ENCODE results near the gene ARNT2.

ARNT2 gene

DNA sequence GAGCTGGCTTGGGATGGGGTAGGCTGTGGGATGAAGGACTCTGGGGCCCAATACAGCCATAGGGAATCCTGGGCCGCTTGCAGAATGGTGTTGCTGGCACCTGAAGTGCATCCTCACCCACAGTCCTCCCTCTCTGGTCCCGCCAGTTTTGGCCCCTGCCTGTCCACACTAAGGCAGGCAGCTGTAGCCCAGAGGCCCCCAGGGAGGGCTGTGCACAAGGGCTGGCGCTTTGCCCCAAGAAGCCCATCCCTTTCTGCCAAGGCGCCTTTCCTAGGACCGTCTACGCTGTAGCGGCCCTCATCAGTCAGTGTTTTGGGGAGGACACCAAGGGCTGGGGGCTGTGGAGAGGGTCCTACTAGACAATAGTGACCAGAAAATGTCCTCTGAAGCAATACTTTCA is 174.7 kb downstream of the ARNT2 start:
- ATAC-seq (ENCODE audit: low read depth): no peak
- peaks cover 2% of the 10 kb centered on the region for H3K4me1 Mint-ChIP-seq

DNA sequence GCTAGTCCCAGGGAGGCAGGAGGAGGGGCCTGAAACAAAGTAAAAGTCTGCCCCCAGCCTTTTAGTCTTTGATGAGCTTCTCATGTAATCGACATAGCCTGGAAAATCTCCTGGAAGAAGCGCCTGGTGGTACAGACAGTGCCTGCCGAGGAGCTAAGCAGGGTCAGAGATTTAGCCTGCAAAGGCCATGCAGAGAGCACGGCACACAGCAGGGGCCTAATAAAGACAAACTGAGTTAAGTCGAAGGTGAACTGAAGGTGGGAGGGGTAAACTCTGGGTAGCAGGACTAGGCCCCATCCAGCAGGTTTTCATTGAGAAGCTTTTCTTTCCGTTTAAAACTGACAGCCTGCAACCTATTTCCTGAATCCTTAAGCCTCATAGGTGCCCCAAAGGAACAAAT is 175.4 kb downstream of the ARNT2 start:
- Mint-ChIP-seq H3K36me3 (no peaks in the 10 kb centered on the region), H3K27me3 (peaks cover 10% of the 10 kb centered on the region), H3K27ac (no peak overlapping the region), H3K9me3 (no peaks in the 10 kb centered on the region), H3K4me3 (no peak overlapping the region), H3K4me1 (peaks cover 2% of the 10 kb centered on the region)
- DNase-seq (ENCODE audit: low spot score in 2 of 2) (no peak), ATAC-seq (ENCODE audit: low read depth) (no peak)

More for the DNA sequence above, 174.7 kb downstream of the ARNT2 start:
- Mint-ChIP-seq H3K27ac (no peak overlapping the region), H3K27me3 (peaks cover 7% of the 10 kb centered on the region), H3K36me3 (no peaks in the 10 kb centered on the region), H3K9me3 (no peaks in the 10 kb centered on the region), H3K4me3 (no peak overlapping the region)
- no peak for DNase-seq (ENCODE audit: low spot score in 2 of 2)

- DNase-seq (ENCODE audit: low spot score in 2 of 2) (no peak), ATAC-seq (ENCODE audit: low read depth) (no peak)
- Mint-ChIP-seq H3K27me3 (peaks cover 10% of the 10 kb centered on the region), H3K36me3 (no peaks in the 10 kb centered on the region), H3K4me1 (peaks cover 2% of the 10 kb centered on the region), H3K9me3 (no peaks in the 10 kb centered on the region), H3K4me3 (no peak overlapping the region), H3K27ac (no peak overlapping the region)
Observed at GRCh38 chr15:80580106-80580505, 175.9 kb downstream of the ARNT2 start.

DNA sequence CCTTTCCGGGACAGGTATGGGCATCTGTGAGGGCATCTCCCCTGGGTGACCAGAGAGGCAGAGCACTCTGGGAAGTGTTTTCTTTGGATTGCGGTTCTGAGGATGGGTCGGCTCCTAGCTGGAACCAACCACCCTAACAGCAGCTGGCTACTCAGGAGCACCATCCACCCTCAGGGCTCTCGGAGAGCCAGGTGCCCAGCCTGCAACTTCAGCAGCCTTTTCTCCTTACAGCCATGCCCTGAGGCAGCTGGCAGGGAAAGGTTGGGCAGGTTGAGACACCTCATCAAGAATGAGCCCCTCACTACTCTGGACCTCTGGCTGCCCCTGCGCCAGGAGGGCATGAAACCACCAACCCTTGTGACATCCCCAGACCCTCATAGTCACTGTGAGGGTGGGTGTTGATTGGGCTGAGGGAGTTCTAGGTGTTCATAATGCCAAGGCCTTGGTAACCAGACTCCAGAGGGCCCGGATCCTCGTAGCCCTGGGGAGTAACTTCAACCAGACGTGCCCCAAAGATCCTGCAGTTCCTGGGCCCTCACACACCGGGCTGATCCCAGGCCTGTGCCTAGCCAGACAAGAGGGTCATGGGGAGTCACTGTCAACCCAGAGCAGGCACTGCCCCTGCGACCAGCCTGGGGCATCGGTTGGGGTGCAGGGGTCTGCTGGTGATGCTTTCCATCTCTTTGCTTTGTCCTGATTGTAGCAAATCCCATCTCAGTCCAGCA is 176.5 kb downstream of the ARNT2 start:
- no peak for DNase-seq (ENCODE audit: low spot score in 2 of 2)
- peaks cover 10% of the 10 kb centered on the region for H3K27me3 Mint-ChIP-seq
- H3K36me3 Mint-ChIP-seq: no peaks in the 10 kb centered on the region
- no peak overlapping the region for H3K27ac Mint-ChIP-seq
- peaks cover 2% of the 10 kb centered on the region for H3K4me1 Mint-ChIP-seq
- no peak overlapping the region for H3K4me3 Mint-ChIP-seq
- no peaks in the 10 kb centered on the region for H3K9me3 Mint-ChIP-seq
- no peak for ATAC-seq (ENCODE audit: low read depth)

DNA sequence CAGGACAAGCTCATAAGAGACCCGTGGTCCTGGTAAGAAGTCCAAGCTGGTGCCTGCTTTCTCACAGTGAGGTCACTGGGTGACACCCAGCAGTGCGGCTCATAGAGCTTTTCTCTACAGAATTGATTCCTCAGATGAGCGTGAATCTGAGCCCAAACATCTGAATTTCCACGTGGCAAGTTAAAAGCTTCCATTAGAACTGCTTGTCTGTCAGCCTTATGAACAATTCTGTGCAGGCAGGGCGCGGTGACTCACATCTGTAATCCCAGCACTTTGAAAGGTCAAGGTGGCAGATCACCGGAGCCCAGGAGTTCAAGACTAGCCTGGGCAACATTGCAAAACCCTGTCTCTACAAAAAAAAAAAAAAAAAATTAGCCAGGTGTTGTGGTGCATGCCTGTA is 177.8 kb downstream of the ARNT2 start:
- Mint-ChIP-seq H3K9me3 (no peaks in the 10 kb centered on the region), H3K27me3 (peaks cover 9% of the 10 kb centered on the region), H3K4me3 (no peak overlapping the region), H3K27ac (no peak overlapping the region), H3K36me3 (no peaks in the 10 kb centered on the region), H3K4me1 (peaks cover 2% of the 10 kb centered on the region)
- no peak for DNase-seq (ENCODE audit: low spot score in 2 of 2)
- ATAC-seq (ENCODE audit: low read depth): no peak

- H3K36me3 Mint-ChIP-seq: no peaks in the 10 kb centered on the region
- H3K4me3 Mint-ChIP-seq: no peak overlapping the region
- ATAC-seq (ENCODE audit: low read depth) (no peak), DNase-seq (ENCODE audit: low spot score in 2 of 2) (no peak)
- H3K9me3 Mint-ChIP-seq: no peaks in the 10 kb centered on the region
- peaks cover 2% of the 10 kb centered on the region for H3K4me1 Mint-ChIP-seq
- H3K27ac Mint-ChIP-seq: no peak overlapping the region
- H3K27me3 Mint-ChIP-seq: peaks cover 10% of the 10 kb centered on the region
Observed at GRCh38 chr15:80582816-80583423, 178.7 kb downstream of the ARNT2 start.

DNA sequence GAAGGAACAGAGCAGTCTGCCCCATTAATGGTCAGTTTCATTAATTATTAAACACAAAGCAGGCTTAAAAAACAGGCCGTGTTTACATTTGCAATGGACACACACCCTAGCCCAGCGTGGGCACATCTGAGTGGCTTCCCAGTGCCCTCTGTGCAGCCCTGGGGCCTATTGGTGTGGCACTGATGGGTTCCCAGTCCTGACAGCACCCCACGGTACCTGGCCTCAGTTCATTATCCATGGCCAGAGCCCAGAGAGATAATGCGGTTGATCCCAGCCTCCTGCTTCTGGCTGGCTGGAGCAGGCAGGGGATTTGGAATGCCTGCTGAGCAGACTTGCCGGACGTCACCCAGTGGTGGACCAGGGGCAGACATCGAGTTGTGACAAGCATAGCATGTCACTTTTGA is 180.4 kb downstream of the ARNT2 start:
- H3K36me3 Mint-ChIP-seq: no peaks in the 10 kb centered on the region
- no peak for DNase-seq (ENCODE audit: low spot score in 2 of 2)
- no peak for ATAC-seq (ENCODE audit: low read depth)
- H3K4me1 Mint-ChIP-seq: peaks cover 2% of the 10 kb centered on the region
- H3K27me3 Mint-ChIP-seq: peaks cover 12% of the 10 kb centered on the region
- H3K4me3 Mint-ChIP-seq: no peak overlapping the region
- no peaks in the 10 kb centered on the region for H3K9me3 Mint-ChIP-seq
- no peak overlapping the region for H3K27ac Mint-ChIP-seq

GRCh38 chr15:80584973-80585525 is 180.9 kb downstream of the ARNT2 start:
- no peak overlapping the region for H3K27ac Mint-ChIP-seq
- no peak overlapping the region for H3K4me3 Mint-ChIP-seq
- H3K36me3 Mint-ChIP-seq: no peaks in the 10 kb centered on the region
- DNase-seq (ENCODE audit: low spot score in 2 of 2) (no peak), ATAC-seq (ENCODE audit: low read depth) (no peak)
- H3K27me3 Mint-ChIP-seq: peaks cover 12% of the 10 kb centered on the region
- H3K4me1 Mint-ChIP-seq: no peaks in the 10 kb centered on the region
- no peaks in the 10 kb centered on the region for H3K9me3 Mint-ChIP-seq

- Mint-ChIP-seq H3K4me1 (no peaks in the 10 kb centered on the region), H3K36me3 (no peaks in the 10 kb centered on the region), H3K9me3 (no peaks in the 10 kb centered on the region), H3K27ac (no peak overlapping the region), H3K27me3 (peaks cover 12% of the 10 kb centered on the region), H3K4me3 (no peak overlapping the region)
- DNase-seq (ENCODE audit: low spot score in 2 of 2) (no peak), ATAC-seq (ENCODE audit: low read depth) (no peak)
Observed at GRCh38 chr15:80585544-80586018, 181.4 kb downstream of the ARNT2 start.

- H3K27ac Mint-ChIP-seq: no peak overlapping the region
- ATAC-seq (ENCODE audit: low read depth) (no peak), DNase-seq (ENCODE audit: low spot score in 2 of 2) (no peak)
- no peaks in the 10 kb centered on the region for H3K36me3 Mint-ChIP-seq
- H3K4me3 Mint-ChIP-seq: no peak overlapping the region
- H3K4me1 Mint-ChIP-seq: no peaks in the 10 kb centered on the region
- H3K9me3 Mint-ChIP-seq: no peaks in the 10 kb centered on the region
- H3K27me3 Mint-ChIP-seq: peaks cover 12% of the 10 kb centered on the region
Observed at GRCh38 chr15:80586161-80586560, 182.0 kb downstream of the ARNT2 start.

DNA sequence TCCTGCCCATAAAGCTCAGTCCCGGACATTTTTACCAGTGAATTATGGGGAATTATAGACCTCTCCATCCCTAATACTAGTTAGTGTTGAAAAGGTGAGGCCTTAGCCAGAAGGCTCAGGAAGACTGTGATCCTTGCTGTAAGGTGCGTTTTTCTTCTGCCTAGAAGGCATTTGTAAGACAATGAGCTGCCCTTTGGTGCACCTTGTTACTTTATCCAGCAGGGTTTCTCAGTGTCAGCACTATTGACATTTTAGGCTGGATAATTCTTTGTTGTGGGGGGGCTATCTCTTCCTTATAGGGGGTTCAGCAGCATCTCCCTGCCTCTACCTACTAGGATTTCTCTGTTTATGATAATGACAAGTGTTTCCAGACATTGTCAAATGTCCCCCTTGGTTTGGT is 182.8 kb downstream of the ARNT2 start:
- DNase-seq (ENCODE audit: low spot score in 2 of 2) (no peak), ATAC-seq (ENCODE audit: low read depth) (no peak)
- Mint-ChIP-seq H3K36me3 (no peaks in the 10 kb centered on the region), H3K9me3 (no peaks in the 10 kb centered on the region), H3K4me1 (no peaks in the 10 kb centered on the region), H3K4me3 (no peak overlapping the region), H3K27ac (no peak overlapping the region), H3K27me3 (peaks cover 10% of the 10 kb centered on the region)

DNA sequence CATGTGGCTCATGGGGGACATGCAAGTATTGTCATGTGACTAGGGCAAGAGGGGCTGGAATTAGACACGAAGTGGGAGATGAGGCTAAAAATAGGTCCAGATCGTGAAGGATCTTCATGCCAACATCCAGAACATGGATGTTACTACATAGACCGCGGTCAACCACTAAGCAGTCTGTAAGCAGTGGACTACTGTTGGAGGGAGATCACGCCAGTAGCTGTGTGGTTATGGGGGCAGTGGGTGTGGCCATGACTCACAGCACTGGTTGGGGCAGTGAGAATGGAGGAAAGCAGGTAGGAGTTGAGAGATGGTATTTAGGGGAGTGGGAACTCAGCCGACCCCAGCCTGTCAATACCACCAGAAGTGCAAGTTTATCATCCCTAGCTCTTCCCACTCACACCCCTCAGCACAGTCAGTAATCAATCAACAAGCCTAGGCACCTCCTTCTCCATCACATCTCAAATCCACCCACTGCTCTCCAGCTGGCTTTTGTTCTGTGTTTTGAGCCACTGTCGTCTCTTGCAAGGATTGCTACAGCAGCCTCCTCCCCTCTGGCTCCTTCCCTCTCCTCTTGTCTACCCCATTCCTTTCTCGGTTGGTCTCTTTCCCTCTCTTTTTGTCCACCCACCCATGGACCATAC is 183.8 kb downstream of the ARNT2 start:
- ATAC-seq (ENCODE audit: low read depth): no peak
- Mint-ChIP-seq H3K27me3 (peaks cover 10% of the 10 kb centered on the region), H3K27ac (no peak overlapping the region), H3K4me1 (no peaks in the 10 kb centered on the region), H3K9me3 (no peaks in the 10 kb centered on the region), H3K4me3 (no peak overlapping the region), H3K36me3 (no peaks in the 10 kb centered on the region)
- no peak for DNase-seq (ENCODE audit: low spot score in 2 of 2)

- DNase-seq (ENCODE audit: low spot score in 2 of 2): no peak
- no peaks in the 10 kb centered on the region for H3K9me3 Mint-ChIP-seq
- no peak overlapping the region for H3K4me3 Mint-ChIP-seq
- H3K27me3 Mint-ChIP-seq: peaks cover 9% of the 10 kb centered on the region
- no peak overlapping the region for H3K27ac Mint-ChIP-seq
- no peaks in the 10 kb centered on the region for H3K36me3 Mint-ChIP-seq
- ATAC-seq (ENCODE audit: low read depth): no peak
- no peaks in the 10 kb centered on the region for H3K4me1 Mint-ChIP-seq
Observed at GRCh38 chr15:80588801-80589200, 184.6 kb downstream of the ARNT2 start.

DNA sequence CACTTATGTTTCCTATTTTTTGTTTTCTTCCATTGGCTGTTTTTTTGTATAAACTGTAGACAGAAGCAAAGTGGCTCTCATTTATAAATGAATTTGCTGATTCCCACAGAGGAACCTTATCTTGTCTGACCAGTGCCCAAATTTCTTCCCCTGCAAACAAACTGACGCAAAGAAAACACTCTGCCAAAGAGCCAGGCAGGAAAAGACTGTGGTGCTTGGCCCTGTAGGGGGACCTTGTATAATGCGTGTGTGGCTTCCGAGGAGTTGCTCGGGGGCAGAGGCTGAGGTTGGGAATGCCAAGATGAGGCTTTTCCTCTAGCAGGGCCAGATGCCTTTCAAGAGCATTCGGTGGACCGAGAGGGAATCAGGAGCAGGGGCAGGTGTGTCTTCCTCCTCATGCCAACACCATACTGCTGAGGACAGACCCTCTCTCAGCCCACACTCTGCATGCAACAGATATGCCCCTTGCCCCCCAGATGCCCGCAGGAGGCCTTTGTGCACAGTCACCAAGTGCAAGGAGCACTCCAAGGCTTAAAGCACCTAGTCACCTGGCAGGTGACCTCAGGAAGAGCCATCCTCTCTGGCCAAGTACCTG is 186.7 kb downstream of the ARNT2 start:
- no peaks in the 10 kb centered on the region for H3K9me3 Mint-ChIP-seq
- DNase-seq (ENCODE audit: low spot score in 2 of 2): no peak

More for the DNA sequence above, 186.7 kb downstream of the ARNT2 start:
- Mint-ChIP-seq H3K4me1 (no peaks in the 10 kb centered on the region), H3K36me3 (no peaks in the 10 kb centered on the region), H3K27ac (no peak overlapping the region), H3K4me3 (no peak overlapping the region), H3K27me3 (peaks cover 9% of the 10 kb centered on the region)
- ATAC-seq (ENCODE audit: low read depth): no peak
